Body of pancreas (tissue), 4 donors: Measurements from ENCODE around the gene SYVN1. TPM values are rescaled to one million over a fixed set of nuclear protein-coding genes. Genes with fewer than 3 reads are reported as not detected.

Experiments
- ATAC-seq: fragments of 150-250 bp; one replicate; pipeline ENCODE4 v1.9.1; 2016
- DNase-seq, 4 donors: peaks; one replicate each; pipeline ENCODE4 v3.0.0-alpha.2; 2019
- H3K27ac ChIP-seq, 4 donors: fragments of 200-600 bp; sonication (generic); 1 replicate in 3 of 4; 2 replicates in 1 of 4; pipeline versions ENCODE4 v1.5.1 to v1.6.1; 2016 to 2019; ENCODE audit warnings: mild to moderate bottlenecking in 1 of 4, mixed read lengths in 1 of 4, moderate library complexity in 1 of 4
- H3K27me3 ChIP-seq, 2 donors: fragments of 200-600 bp; sonication (generic); one replicate each; pipeline ENCODE4 v1.6.0; 2016; ENCODE audit warnings: mild to moderate bottlenecking in 1 of 2
- H3K36me3 ChIP-seq, 2 donors: fragments of 200-600 bp; sonication (generic); replicated peaks in 1 of 2; 2 replicates each; pipeline ENCODE4 v1.5.1; 2016; ENCODE audit warnings: low read depth in 2 of 2; ENCODE audit not compliant: insufficient read depth in 1 of 2
- H3K4me1 ChIP-seq: fragments of 200-600 bp; sonication (generic); one replicate; pipeline ENCODE4 v1.6.0; 2016
- H3K4me3 ChIP-seq, 2 donors: fragments of 200-600 bp; sonication (generic); 1 replicate in 1 of 2; 2 replicates in 1 of 2; pipeline ENCODE4 v1.5.1; 2016 to 2019
- H3K9me3 ChIP-seq, 3 donors: fragments of 200-600 bp; sonication (generic); 1 replicate in 2 of 3; 2 replicates in 1 of 3; pipeline ENCODE4 v1.5.1; 2016
- CTCF ChIP-seq, 7 experiments: fragments of 450-650 bp in 4 of 7; fragments of 200-600 bp in 3 of 7; sonication (generic) in 3 of 7; IDR thresholded peaks; one replicate each; pipeline ENCODE4 v1.5.1; 2016 to 2019; ENCODE audit warnings: antibody characterized with exemption in 7 of 7
- POLR2A ChIP-seq, 3 donors: fragments of 450-650 bp; IDR thresholded peaks; one replicate each; pipeline ENCODE4 v1.6.1; 2016; ENCODE audit warnings: antibody characterized with exemption in 3 of 3, mild to moderate bottlenecking in 2 of 3
- WGBS, 2 donors: methylation state at CpG; one replicate each; pipeline ENCODE4 v1.1.5; 2017; 5-methylcytosine and 5-hydroxymethylcytosine counted together
- intact Hi-C: fragments of 100-400 bp; cut with DNase I; formaldehyde crosslinking; loops from one replicate; pipeline ENCODE4 v1.15.1; 2023
- total RNA-seq, 2 donors: library from RNA; depleted of rRNA; stranded (reverse); fragments of >200 nt; gene quantifications; one replicate each; pipeline ENCODE4 v1.1.0, GENCODE V29; 2016

SYVN1 gene
- total RNA-seq, 2 donors from 2014 or later: 41.0 to 97.2 TPM

- peaks cover 54% of the 10 kb centered on the region for H3K4me1 ChIP-seq
- ATAC-seq (no peak), DNase-seq (no peak)
- H3K4me3 ChIP-seq: no peak overlapping the region
- no peak overlapping the region for H3K27ac ChIP-seq
- no peaks in the 10 kb centered on the region for H3K27me3 ChIP-seq
- intact Hi-C loops: no loop called here
- no peaks in the 10 kb centered on the region for H3K9me3 ChIP-seq
- 91 to 94% methylated on average over 9 to 23 of the region's 38 CpGs for WGBS, 2 donors
- peaks cover 0 to 7% of the 10 kb centered on the region in 2 donors for H3K36me3 ChIP-seq
- TF ChIP-seq POLR2A (IDR thresholded peaks at IDR 0.05) (no peak), CTCF (IDR thresholded peaks at IDR 0.05) (no peak)
Observed at GRCh38 chr11:65108469-65109123, 25.7 kb downstream of the SYVN1 start.

- H3K36me3 ChIP-seq: peaks cover 0 to 7% of the 10 kb centered on the region in 2 donors
- 94 to 97% methylated on average over 31 to 43 of the region's 52 CpGs for WGBS, 2 donors
- DNase-seq (no peak), ATAC-seq (no peak)
- no peak for TF ChIP-seq CTCF (IDR thresholded peaks at IDR 0.05)
- TF ChIP-seq POLR2A (IDR thresholded peaks at IDR 0.05): no peak
- H3K4me3 ChIP-seq: no peak overlapping the region
- H3K27ac ChIP-seq: no peak overlapping the region
- H3K27me3 ChIP-seq: no peaks in the 10 kb centered on the region
- peaks cover 54% of the 10 kb centered on the region for H3K4me1 ChIP-seq
- intact Hi-C loops: no loop called here
- H3K9me3 ChIP-seq: no peaks in the 10 kb centered on the region
Observed at GRCh38 chr11:65107751-65108468, 26.4 kb downstream of the SYVN1 start.

- Histone ChIP-seq H3K27ac (no peak overlapping the region), H3K36me3 (peaks cover 0 to 7% of the 10 kb centered on the region in 2 donors), H3K9me3 (no peaks in the 10 kb centered on the region), H3K4me3 (no peak overlapping the region), H3K4me1 (peaks cover 54% of the 10 kb centered on the region), H3K27me3 (no peaks in the 10 kb centered on the region)
- WGBS, 2 donors: 91 to 93% methylated on average over 8 to 14 of the region's 15 CpGs
- DNase-seq (no peak), ATAC-seq (no peak)
- intact Hi-C loops: no loop called here
- no peak for TF ChIP-seq POLR2A (IDR thresholded peaks at IDR 0.05)
- TF ChIP-seq CTCF (IDR thresholded peaks at IDR 0.05): no peak
Observed at GRCh38 chr11:65107078-65107477, 27.2 kb downstream of the SYVN1 start.

GRCh38 chr11:65104628-65105027, 29.7 kb downstream of the SYVN1 start:
- H3K4me1 ChIP-seq: peaks cover 52% of the 10 kb centered on the region
- H3K9me3 ChIP-seq: no peaks in the 10 kb centered on the region
- peak overlapping the region in 3 of 4 donors; percentile 64 to 78 (median 72) for H3K27ac ChIP-seq
- H3K4me3 ChIP-seq: no peak overlapping the region
- intact Hi-C loops: no loop called here
- H3K36me3 ChIP-seq: peaks cover 0 to 7% of the 10 kb centered on the region in 2 donors
- DNase-seq (no peak), ATAC-seq (no peak)
- WGBS, 2 donors: 18 to 22% methylated on average over 4 of the region's 4 CpGs
- TF ChIP-seq POLR2A (IDR thresholded peaks at IDR 0.05) (no peak), CTCF (IDR thresholded peaks at IDR 0.05) (no peak)
- H3K27me3 ChIP-seq: no peaks in the 10 kb centered on the region
